Activated naive CD8-positive, alpha-beta T cell (primary cell): ENCODE measurements around the gene ZNF280C.

ENCODE experiments used
- H3K27ac Mint-ChIP-seq: one replicate; pipeline ENCODE4 v1.8.0; 2021; ENCODE audit warnings: mixed read lengths
- H3K27me3 Mint-ChIP-seq: one replicate; pipeline ENCODE4 v1.8.0; 2021; ENCODE audit warnings: mixed read lengths
- H3K36me3 Mint-ChIP-seq: one replicate; pipeline ENCODE4 v1.8.0; 2021; ENCODE audit warnings: mixed read lengths
- H3K4me1 Mint-ChIP-seq: one replicate; pipeline ENCODE4 v1.8.0; 2021; ENCODE audit warnings: low read depth, mixed read lengths
- H3K4me3 Mint-ChIP-seq: one replicate; pipeline ENCODE4 v1.8.0; 2021; ENCODE audit warnings: mild to moderate bottlenecking, mixed read lengths
- H3K9me3 Mint-ChIP-seq: one replicate; pipeline ENCODE4 v1.8.0; 2021; ENCODE audit warnings: low read depth, mixed read lengths

Gene ZNF280C

DNA sequence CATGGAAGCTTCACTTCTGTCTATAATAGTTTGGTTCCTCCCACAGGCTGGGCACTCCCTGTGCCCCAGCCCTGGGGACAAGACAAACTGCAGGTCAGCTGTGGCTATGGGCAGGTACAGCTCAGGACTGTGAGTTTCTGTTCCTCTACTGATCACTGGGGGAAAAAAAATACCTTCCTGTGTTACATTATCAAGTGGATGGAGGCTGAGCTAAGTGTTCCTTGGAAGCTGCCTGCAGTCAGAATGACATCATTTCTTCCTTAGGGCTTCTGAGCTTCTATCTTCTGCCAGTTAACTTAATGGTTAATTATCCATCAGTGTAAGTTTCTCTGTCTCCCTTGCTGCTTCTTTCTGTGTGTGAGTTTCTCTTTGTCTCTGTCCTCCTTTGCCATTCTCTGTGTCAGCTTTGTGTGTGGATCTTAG lies 92.3 kb downstream of the ZNF280C start:
- Mint-ChIP-seq H3K36me3 (peaks cover 2% of the 10 kb centered on the region), H3K27me3 (no peaks in the 10 kb centered on the region), H3K27ac (peak overlapping the region; percentile 61), H3K4me1 (peaks cover 59% of the 10 kb centered on the region), H3K9me3 (no peaks in the 10 kb centered on the region), H3K4me3 (peak overlapping the region; percentile 30)

DNA sequence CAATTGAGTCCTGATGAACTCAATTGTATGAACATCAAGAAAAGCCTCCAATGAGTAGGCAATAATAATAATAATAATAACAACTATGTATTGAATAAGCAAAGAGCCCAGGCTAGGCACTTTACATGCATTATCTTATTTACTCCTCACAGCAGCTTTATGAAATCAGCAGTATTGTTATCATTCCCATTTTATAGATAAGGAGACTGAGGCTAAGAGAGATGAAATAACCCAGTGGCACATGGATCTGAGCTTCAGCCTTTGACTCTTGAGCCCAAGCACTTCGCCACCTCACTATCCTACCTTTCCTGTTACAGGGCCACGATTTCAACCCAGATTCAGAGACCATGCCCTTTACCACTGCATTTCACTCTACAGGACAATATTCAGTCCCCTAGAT lies 93.8 kb downstream of the ZNF280C start:
- Mint-ChIP-seq H3K9me3 (no peaks in the 10 kb centered on the region), H3K4me1 (peaks cover 61% of the 10 kb centered on the region), H3K36me3 (peaks cover 2% of the 10 kb centered on the region), H3K27ac (peak overlapping the region; percentile 91), H3K27me3 (no peaks in the 10 kb centered on the region), H3K4me3 (peak overlapping the region; percentile 0)

DNA sequence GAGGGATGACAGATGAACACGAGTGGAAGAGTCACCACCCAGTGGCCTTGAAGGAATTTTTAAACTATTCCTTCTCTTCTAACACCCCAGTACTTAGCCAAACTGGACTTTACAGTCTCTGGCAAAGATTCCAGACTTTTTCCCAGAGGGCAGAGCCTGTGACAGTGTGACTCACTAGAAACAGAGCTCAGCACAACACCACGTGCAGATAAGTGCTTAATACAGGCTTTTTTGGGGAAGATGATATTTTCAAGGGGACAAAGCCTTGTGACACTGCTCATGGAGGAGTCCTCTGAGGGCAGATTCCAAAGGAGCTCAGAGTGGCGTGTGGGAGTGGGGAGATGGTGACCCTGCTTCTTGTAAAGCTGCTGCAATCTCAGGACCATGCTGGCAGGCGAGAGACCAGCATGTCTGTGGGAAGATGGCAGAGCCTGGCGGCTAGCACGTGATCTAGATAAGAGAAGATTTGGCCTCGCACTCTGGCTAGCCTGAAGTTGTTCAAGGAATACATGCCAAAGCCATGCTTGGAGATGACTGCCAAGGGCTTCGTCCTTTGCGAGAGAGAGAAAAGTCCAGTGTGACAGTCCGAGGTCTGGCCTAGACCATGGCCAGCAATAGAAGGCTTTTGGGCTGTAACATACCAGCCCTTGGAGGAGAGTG lies 94.5 kb downstream of the ZNF280C start:
- peaks cover 53% of the 10 kb centered on the region for H3K4me1 Mint-ChIP-seq
- H3K9me3 Mint-ChIP-seq = no peaks in the 10 kb centered on the region
- no peaks in the 10 kb centered on the region for H3K36me3 Mint-ChIP-seq
- peak overlapping the region; percentile 93 for H3K4me3 Mint-ChIP-seq
- peak overlapping the region; percentile 91 for H3K27ac Mint-ChIP-seq
- H3K27me3 Mint-ChIP-seq = no peaks in the 10 kb centered on the region

DNA sequence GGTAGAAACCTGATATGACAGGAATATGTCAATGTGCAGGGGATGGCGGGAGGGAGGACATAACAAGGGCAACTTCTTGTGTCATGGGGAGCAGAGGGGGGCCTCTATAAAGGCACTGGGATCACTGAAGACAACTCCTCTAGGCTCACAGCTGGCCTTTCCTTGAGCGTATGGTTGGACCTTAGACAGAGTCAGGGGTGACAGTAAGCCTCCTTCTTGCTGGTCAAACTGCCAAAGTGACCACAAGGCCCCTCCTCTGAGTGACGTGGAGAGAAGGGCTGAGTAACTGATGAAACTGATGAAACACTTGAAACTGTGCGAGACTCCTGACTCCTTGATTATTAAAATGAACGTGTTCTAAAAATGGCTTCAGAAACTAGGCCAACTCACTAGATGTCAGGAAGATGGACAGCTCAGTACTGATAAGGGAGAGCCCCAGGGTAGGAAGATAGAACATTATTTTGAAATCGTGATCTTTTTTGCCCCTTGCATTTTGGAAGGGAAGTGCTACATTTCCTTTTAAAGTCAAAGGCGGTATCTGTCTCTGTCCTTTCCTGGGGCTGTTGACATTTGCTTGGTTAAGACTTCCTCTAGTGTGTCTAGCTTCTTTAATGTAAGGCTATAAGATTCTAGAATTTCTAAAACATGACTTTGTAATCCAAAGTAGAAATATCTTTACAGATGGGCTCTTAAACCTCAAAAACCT lies 95.4 kb downstream of the ZNF280C start:
- Mint-ChIP-seq H3K27ac (peak overlapping the region; percentile 91), H3K4me1 (peaks cover 53% of the 10 kb centered on the region), H3K9me3 (no peaks in the 10 kb centered on the region), H3K27me3 (no peaks in the 10 kb centered on the region), H3K4me3 (peak overlapping the region; percentile 93), H3K36me3 (no peaks in the 10 kb centered on the region)

DNA sequence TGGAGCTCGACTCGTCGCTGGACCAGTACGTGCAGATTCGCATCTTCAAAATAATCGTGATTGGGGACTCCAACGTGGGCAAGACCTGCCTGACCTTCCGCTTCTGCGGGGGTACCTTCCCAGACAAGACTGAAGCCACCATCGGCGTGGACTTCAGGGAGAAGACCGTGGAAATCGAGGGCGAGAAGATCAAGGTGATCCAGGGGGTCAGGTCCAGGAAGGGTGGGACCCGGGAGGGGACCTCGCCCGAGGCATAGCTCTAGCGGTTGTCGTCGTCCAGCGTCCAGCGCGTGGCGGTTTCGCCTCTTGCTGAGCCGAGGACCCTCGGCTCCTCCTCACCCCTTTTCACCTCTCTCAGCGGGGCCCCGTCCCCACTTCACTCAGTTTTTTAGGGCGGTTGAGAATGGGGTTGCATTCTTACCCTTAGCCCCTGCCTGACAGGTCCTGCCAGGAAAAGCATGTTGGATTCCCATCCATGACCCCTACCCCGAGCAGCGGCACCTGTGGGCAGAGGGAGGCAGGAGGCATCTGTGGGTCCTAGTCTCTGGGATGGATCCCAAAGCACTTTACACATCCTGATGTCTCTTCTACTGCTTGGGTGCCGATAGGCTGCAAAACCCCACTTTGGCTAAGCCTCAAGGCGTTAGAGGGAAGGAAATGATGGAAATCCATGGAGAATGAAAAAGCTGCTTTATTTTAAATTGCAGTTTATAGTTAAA lies 96.4 kb downstream of the ZNF280C start:
- peak overlapping the region; percentile 93 for H3K4me3 Mint-ChIP-seq
- peaks cover 44% of the 10 kb centered on the region for H3K4me1 Mint-ChIP-seq
- H3K27me3 Mint-ChIP-seq = no peaks in the 10 kb centered on the region
- peak overlapping the region; percentile 91 for H3K27ac Mint-ChIP-seq
- no peaks in the 10 kb centered on the region for H3K36me3 Mint-ChIP-seq
- H3K9me3 Mint-ChIP-seq = no peaks in the 10 kb centered on the region

DNA sequence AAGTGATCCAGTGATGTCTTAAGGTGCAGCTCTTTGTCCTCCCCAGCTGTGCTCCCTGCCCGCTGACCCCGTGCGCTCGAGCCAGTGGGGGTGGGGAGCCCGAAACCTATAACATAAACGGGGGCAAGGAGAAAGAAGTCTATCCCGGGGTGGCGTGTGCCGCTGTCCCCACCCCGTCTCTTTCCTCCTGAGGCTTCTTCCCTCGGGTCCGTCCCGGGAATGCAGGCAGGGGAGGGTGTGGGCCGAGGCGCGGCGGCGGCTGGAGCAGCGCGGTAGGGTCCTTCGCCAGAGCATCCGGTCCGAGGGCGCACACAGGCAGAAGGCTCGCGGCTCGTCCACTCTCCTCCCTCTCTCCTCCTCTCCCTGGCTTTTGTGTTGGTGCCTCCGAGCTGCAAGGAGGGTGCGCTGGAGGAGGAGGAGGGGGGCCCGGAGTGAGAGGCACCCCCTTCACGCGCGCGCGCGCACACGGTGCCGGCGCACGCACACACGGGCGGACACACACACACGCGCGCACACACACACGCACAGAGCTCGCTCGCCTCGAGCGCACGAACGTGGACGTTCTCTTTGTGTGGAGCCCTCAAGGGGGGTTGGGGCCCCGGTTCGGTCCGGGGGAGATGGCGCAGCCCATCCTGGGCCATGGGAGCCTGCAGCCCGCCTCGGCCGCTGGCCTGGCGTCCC lies 97.1 kb downstream of the ZNF280C start, which contains the start of gene RAB33A:
Gene RAB33A (plus strand): TSS at position 517 of the 681 bp plus-strand sequence. CDS start 101 bp downstream, at position 618.
- no peaks in the 10 kb centered on the region for H3K9me3 Mint-ChIP-seq
- H3K27ac Mint-ChIP-seq = peak within 1 kb of the TSS; percentile 91
- no peaks in the 10 kb centered on the region for H3K36me3 Mint-ChIP-seq
- H3K27me3 Mint-ChIP-seq = no peaks in the 10 kb centered on the region
- peaks cover 43% of the 10 kb centered on the region for H3K4me1 Mint-ChIP-seq
- H3K4me3 Mint-ChIP-seq = peak within 1 kb of the TSS; percentile 93

DNA sequence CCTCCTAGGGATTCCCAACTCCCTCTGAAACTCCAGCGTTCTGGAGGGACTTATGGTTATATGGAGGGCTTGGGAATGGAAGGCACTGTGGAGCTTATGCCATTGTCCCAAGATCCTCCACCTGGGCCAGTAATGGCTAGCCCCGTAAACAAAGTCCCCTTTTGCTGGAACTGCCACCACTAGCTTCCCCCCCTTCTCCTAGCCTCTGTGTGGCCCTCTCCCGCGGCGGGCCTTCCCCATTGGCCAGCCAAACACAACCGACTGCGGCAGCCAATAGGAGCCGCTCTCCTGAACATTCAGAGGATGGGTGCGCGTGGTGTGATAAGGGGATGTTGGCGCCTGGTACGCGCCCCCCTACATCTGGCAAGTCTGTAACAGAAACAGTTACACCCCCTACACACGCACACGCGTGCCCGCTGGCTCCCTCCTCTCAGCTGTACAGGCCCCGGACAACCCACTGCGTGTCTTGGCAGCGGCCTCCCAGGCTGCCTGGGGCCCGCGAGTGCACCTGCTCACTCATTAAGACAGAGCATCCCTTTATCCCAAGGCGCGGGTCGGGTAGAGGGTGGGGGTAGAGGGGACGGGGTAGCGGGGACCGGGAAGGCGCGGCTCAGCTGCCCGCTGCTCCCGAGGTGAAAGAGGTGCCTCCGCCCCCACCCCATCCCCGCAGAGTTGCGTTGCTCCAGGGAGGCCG lies 97.8 kb downstream of the ZNF280C start:
- peak overlapping the region; percentile 68 for H3K27ac Mint-ChIP-seq
- H3K9me3 Mint-ChIP-seq = no peaks in the 10 kb centered on the region
- no peaks in the 10 kb centered on the region for H3K27me3 Mint-ChIP-seq

DNA sequence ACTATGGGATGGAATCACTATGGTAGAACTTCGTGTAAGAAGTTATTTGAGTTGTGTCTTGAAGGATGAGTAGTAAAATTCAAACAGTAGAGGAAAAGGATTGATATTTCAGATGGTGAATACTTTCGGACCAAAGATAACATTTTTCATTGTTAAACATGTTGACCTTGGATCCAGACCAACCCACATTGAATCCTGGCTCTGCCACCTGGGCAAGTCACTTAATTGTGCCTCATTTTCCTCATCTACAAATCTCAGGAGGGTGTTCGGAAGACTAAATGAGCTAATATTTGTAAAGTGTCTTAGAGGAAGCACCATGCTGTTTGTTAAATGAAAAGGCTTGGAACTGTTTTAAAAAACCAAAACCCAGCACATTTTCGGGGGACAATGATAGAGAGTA lies 101.7 kb downstream of the ZNF280C start:
- H3K27ac Mint-ChIP-seq = peak overlapping the region; percentile 89
- H3K36me3 Mint-ChIP-seq = no peaks in the 10 kb centered on the region
- H3K4me3 Mint-ChIP-seq = peak overlapping the region; percentile 90
- H3K9me3 Mint-ChIP-seq = no peaks in the 10 kb centered on the region
- peaks cover 34% of the 10 kb centered on the region for H3K4me1 Mint-ChIP-seq
- no peaks in the 10 kb centered on the region for H3K27me3 Mint-ChIP-seq

More for the DNA sequence above, 97.8 kb downstream of the ZNF280C start:
- Mint-ChIP-seq H3K4me1 (peaks cover 37% of the 10 kb centered on the region), H3K36me3 (no peaks in the 10 kb centered on the region), H3K4me3 (peak overlapping the region; percentile 93)

DNA sequence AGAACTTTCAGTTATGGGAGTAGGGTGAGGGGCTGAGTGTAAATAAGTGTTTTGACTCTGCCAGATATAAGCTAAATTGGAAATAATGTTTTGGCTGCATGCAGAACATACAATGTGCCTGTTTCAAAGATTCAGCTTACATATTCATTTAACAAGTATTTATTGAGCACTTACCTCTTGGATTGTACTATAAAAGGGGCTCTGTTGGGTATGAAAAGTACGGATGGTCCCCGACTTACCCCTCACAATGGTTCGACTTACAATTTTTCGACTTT lies 102.3 kb downstream of the ZNF280C start:
- no peaks in the 10 kb centered on the region for H3K9me3 Mint-ChIP-seq
- H3K4me3 Mint-ChIP-seq = peak overlapping the region; percentile 90
- no peaks in the 10 kb centered on the region for H3K27me3 Mint-ChIP-seq
- H3K36me3 Mint-ChIP-seq = no peaks in the 10 kb centered on the region
- H3K4me1 Mint-ChIP-seq = peaks cover 36% of the 10 kb centered on the region
- H3K27ac Mint-ChIP-seq = peak overlapping the region; percentile 89

DNA sequence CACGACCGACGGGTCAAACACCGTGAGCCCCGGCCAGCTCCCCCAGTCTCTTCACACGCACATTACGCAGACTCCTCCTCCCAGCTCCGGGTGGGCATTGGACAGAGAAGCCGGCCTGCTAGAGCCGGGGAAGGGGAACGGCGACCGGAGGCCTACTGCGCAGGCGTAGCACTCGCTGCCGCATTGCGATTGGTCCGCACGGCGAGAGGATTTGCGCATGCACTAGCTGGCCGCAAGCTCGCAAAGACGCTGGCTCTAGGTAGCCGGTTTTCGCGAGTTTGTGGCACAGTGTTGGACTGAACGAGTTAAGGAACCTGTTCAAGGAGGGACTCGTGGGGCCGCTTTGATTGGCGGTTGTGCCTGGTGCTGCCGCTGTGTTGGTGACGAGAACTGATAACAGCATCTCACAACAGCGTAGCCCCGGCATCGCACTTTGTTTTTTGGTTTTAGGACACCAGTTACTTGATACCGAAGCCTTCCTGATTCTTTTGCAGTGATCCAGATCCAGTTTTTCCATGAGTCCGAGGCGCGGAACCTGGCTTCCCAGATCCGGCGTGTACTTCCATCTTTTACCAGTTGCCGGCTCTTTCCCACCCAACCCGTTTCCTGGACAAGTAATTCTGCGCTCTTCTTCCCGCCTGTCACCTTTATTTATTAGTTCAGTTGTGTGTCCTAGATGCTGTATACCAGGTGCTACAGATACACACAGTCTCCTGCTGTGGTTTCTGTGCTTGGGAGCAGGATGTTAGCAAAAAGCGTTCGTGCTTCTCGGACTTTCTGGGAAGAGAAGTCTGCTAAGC lies 102.8 kb downstream of the ZNF280C start, which contains the start of gene AIFM1:
Gene AIFM1 (minus strand): TSS at position 139 of the 800 bp plus-strand sequence. CDS start 185 bp downstream, outside the sequence.
- H3K4me3 Mint-ChIP-seq = peak within 1 kb of the TSS; percentile 90
- no peaks in the 10 kb centered on the region for H3K36me3 Mint-ChIP-seq
- H3K27me3 Mint-ChIP-seq = no peaks in the 10 kb centered on the region
- peak within 1 kb of the TSS; percentile 89 for H3K27ac Mint-ChIP-seq
- H3K4me1 Mint-ChIP-seq = peaks cover 36% of the 10 kb centered on the region
- H3K9me3 Mint-ChIP-seq = no peaks in the 10 kb centered on the region

DNA sequence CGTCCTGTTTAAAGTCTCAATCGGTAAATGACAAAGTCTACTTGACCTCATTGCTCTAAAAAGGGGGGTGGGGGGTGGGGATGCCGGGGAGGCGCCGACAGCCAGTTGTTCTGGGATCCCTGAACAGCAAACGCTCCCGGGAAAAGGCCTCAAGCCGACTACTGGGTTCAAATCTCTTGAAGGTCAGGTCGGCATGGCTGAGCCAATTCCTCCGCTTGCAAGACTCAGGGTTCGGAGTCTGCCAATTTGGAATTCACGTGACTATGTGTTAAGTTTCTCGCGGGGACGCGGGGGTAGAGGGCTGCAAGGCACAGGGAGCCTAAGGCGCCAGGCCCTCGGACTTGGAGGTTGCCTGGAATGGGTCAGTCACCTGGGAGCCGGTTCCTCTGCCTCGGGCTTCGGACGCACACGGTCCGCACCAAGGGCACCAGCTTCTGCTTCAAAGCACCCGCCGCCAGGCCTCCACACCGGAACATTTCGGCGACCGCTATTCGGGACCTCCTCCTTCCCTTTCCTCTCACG lies 103.5 kb downstream of the ZNF280C start:
- Mint-ChIP-seq H3K4me3 (peak overlapping the region; percentile 90), H3K27ac (peak overlapping the region; percentile 89), H3K9me3 (no peaks in the 10 kb centered on the region), H3K27me3 (no peaks in the 10 kb centered on the region), H3K4me1 (peaks cover 34% of the 10 kb centered on the region), H3K36me3 (no peaks in the 10 kb centered on the region)

DNA sequence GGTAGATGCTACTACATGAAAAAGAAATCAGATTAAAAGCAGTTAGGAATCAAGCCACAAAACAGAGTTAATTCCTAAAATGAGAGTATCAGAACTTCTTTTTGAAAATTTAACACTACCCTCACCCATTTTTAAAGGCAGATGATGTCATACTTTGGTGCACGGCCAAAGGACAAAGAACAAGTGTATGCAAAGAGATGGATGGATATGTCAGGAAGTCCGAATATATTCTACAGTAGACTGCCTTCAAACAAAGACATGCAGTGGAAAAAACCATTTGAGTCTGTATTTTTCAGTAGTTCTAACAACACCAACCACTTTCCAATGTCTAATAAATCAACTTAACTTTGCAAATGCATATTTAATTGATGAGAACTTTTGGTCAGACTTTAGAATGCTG lies 105.3 kb downstream of the ZNF280C start:
- H3K27me3 Mint-ChIP-seq = no peaks in the 10 kb centered on the region
- H3K4me3 Mint-ChIP-seq = peak overlapping the region; percentile 59
- peaks cover 42% of the 10 kb centered on the region for H3K4me1 Mint-ChIP-seq
- H3K27ac Mint-ChIP-seq = no peak overlapping the region
- H3K9me3 Mint-ChIP-seq = no peaks in the 10 kb centered on the region
- no peaks in the 10 kb centered on the region for H3K36me3 Mint-ChIP-seq

DNA sequence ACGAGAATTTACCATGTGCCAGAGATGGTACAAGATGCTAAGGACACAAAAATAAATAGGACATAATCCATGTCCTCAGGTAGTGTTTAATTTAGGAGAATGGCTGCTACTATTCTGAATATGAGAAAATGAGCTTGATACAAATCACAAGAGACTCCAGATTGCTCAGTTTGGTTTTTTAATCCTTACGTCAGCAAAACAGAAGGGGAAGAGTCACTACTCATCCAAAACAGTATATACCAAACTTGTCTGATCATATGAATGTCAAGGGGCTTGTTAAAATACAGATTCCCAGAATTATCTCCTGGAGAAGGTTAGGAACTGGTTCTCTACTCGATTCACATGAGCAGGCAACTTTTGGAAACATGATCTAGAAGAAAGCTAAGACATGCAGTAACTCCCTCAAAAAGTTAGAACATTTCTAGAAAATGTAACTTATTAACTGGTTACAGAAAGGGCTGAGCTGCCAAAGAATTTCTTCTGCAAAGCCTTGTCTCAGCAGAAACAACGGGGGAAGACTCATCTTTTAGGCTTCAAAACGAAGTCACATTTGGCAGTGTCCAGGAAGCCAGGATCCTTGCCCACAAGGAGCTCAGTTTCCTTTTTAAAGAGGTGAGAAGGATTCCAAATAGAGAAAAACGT lies 106.5 kb downstream of the ZNF280C start:
- no peaks in the 10 kb centered on the region for H3K36me3 Mint-ChIP-seq
- H3K9me3 Mint-ChIP-seq = no peaks in the 10 kb centered on the region
- H3K4me3 Mint-ChIP-seq = peak overlapping the region; percentile 45
- peaks cover 42% of the 10 kb centered on the region for H3K4me1 Mint-ChIP-seq
- H3K27ac Mint-ChIP-seq = no peak overlapping the region
- no peaks in the 10 kb centered on the region for H3K27me3 Mint-ChIP-seq
